Dedifferentiated amniotic fluid mesenchymal stem cell (primary cell): ENCODE results near the gene C4orf36.
A peak's percentile ranks its signal among the peaks of the same experiment; 100 is the strongest.
"Not testable (repeated sequence)": the region's sequence is repeated elsewhere in the genome, so short reads cannot be mapped to it uniquely, and the experiment has no call there.

Experiments used
- DNase-seq: peaks from one replicate; pipeline ENCODE4 v3.0.0-alpha.2; 2016; ENCODE audit errors: extremely low spot score

C4orf36 gene

DNA sequence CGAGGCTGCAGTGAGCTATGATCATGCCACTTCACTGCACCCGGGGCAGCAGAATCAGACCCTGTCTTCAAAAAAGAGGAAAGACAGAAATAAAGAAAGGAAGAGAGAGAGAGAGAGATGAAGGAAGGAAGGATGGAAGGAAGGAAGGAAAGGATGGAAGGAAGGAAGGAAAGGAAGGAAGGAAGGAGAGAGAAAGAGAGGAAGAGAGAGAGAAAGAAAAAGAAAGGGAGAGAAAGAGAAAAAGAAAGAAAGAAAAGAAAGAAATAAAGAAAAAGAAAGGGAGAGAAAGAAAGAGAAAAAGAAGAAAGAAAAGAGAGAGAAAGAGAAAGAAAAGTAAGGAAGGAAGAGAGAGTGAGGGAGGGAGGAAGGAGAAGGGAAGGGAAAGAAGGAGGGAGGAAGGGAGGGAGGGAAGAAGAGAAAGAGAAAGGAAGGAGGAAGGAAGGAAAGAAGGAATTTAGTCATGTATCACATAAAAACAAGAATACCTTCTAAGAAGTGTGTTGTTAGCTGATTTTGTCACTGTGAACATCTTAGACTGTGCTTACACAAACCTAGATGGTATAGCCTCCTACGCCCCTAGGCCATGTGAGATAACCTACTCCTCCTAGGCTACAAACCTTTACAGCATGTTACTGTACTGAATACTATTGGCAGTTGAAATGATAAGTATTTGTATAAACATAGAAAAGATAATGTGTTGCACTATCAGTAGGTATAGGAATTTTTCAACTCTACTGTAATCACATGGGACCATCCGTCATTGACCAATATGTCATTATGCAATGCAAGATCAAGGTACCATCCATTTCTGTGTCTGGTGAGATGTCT, 25.2 kb upstream of the C4orf36 start:
- DNase-seq: no peak

DNA sequence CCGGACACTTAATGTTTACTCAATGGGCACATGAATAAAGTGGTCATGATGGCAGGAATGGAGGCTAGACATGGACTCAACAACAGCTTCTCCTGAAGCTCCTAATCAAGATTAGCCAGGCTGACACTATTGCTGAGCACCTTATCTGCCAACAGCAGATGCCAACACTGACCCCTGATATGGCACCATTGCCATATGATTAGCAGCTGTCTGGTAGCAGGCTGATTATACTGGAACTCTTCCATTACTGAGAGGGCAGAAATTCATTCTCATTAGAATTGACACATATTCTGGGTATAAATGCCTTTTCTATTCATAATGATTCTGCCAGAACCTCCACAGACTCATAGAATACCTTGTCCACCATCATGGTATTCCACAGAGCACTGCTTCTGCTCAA, 24.2 kb upstream of the C4orf36 start:
- no peak for DNase-seq

DNA sequence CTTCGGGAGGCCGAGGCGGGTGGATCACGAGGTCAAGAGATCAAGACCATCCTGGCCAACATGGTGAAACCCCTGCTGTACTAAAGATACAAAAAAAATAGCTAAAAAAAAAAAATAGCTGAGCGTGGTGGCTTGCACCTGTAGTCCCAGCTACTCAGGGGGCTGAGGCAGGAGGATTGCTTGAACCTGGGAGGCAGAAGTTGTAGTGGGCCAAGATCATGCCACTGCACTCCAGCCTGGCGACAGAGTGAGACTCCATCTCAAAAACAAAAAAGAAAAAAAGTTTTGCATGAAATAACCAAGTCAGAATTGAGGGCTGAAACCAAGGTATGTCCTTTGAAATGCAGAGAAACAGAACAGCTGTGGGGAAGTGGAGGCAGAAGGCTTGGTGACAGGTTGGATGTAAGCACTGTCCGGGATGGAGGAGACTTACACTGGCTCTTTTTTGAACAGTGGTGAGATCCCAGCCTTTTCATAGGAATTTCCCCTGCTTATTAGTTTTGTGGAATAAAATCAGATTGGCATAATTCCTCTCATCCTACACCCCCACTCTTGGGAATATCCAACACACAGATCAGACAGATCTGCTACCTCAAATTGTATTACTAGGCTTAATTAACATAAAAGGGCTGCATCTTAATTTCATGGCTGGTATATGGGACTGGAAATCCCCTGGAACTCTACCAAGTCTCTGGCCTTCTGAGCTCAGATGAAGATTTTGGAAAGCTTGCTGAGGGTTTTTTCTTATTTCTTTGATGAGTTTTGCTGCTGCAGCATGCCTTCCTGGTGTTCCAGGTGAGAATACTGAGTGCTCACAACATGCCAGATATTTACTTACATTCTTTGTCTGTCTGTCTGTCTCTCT, 18.8 kb upstream of the C4orf36 start:
- no peak for DNase-seq

- no peak for DNase-seq
These were observed 18.1 kb upstream of the C4orf36 start for GRCh38 chr4:86910369-86910768.

- DNase-seq: no peak
These were observed 17.5 kb upstream of the C4orf36 start for GRCh38 chr4:86909546-86910295.

DNA sequence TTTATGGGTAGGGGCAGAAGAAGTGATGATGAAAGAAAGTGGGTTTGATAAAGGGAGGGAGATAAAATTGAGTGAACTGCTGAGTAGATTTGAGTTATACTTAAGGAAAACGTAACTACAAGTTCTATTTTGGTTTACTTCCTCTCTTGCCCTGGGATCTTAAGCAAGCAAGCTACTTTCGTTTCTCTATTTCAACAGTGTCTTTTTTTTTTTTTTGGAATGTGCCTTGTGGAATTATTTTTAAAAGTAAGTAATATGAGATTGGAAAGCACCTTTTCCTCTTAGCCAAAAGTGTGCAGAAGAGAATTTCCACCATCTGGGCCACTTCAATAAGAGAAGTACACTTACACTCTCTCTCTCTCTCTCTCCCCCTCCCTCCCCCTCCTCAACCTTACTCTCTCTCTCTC, 16.0 kb upstream of the C4orf36 start:
- DNase-seq: peak; percentile 45

DNA sequence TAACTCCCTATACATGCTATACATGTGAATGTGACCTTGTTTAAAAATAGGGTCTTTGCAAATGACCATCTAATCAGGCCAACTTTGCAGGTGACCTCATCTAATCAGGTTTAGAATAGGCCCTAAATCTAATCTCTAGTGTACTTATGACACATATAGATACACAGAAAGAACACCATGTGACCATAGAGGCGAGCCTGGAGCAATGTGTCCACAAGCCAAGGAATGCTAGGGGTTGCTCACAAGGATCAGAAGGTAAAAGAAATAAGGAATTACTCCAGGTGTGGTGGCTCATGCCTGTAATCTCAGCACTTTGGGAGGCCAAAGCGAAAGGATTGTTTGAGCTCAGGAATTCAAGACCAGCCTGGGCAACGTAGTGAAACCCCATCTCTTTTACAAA, 9.6 kb upstream of the C4orf36 start:
- no peak for DNase-seq

DNA sequence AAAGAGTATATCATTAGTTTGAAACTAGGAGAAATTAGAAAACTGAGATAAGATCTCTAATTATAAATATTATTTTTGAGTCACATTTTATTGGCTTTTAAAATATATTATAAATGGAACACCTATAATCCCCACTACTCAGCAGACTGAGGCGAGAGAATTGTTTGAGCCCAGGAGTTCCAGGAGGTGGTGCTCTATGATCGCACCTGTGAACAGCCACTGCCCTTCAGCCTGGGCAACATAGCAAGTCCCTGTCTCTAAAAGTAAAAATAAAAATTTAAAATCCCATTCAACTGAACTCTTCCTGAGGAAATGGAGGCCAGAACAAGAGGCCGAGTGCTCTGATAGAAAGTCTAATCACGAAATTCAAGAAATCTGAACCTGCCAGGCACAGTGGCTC, 6.3 kb upstream of the C4orf36 start:
- DNase-seq: no peak

- DNase-seq: no peak
These were observed 4.4 kb upstream of the C4orf36 start for GRCh38 chr4:86896596-86896995.

DNA sequence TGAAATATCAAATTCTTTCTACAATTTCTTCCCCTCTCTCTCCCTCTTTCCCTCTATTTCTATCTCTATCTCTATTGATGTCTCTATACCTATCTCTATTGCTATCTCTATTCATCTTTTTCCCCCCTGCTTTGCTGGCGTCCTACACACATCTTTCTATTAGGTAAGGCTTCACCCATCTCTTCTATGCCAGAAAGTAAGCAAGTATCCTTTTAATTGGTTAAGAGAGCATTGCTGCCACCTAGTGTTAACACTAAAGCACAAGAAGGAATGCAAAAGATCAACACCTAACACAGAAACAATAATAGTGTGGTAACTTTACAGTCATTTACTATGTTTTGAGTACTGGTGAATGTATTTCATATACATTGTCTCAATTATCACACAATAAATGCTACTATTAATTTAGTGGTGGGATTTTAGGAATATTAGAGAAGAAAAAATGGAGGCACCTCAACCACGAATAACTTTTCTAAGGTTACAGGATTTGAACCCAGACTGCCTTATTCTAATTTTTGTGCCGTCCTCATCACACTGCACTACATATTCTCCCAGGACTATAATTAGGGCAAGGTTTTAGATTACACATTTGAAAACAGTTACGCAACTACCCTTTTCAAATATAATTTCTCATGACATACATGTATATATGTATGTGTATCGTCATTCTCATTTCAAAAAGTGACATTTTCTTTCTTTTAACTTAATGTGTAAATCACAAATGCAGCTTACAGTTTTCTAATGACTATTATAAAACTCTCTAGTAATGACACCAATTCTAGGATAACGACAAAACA, 3.7 kb upstream of the C4orf36 start:
- peak; percentile 72 for DNase-seq

GRCh38 chr4:86894455-86894854, 2.2 kb upstream of the C4orf36 start:
- DNase-seq: no peak

DNA sequence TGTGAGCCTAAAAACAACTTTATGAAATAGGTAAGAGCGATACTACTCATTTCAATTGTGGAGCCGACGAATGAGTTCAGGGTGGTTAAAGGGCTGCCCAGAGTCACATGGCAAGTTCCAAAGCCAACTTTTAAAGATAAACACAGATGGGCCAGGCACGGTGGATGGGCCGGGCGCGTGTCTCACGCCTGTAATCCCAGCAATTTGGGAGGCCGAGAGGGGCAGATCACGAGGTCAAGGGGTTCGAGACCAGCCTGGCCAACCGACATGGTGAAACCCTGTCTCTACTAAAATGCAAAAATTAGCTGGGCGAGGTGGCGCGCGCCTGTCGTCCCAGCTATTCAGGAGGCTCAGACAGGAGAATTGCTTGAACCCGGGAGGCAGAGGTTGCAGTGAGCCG, 914 bp upstream of the C4orf36 start:
- DNase-seq: no peak

DNA sequence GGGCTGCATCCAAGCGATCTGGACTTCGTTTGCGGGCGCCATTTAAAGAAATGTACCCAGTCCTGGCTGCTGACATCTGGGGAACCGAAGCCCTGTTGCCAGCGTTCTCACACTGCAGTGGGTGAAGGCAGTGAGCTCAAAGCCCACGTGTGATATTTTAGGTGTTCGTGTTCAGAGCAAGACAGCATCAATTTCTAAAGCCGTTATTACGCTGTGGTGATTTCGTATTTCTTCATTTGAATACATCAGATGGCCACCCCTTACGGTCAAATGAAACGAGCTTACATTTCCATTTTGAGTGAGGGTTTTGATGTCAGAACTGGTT, 376 bp upstream of the C4orf36 start:
- no peak for DNase-seq

DNA sequence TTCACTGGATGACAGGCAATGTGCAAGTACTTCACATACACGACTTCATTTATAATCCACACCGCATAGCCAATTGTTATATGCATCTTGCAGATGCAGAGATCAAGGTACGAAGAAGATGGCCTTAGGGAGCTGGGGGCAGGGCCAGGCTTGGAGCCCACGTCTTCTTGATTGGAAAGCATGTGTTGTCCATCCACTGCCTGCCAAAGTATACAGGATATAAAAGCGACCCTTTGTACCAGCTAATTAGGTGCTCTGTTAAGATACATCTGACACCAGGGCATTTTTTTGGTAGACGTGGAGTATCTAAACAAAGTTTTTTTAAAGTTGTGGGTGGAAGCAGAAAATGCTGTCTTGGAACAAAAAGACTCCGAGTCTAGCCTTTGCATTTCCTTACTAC, 1.4 kb downstream of the C4orf36 start:
- DNase-seq: no peak

DNA sequence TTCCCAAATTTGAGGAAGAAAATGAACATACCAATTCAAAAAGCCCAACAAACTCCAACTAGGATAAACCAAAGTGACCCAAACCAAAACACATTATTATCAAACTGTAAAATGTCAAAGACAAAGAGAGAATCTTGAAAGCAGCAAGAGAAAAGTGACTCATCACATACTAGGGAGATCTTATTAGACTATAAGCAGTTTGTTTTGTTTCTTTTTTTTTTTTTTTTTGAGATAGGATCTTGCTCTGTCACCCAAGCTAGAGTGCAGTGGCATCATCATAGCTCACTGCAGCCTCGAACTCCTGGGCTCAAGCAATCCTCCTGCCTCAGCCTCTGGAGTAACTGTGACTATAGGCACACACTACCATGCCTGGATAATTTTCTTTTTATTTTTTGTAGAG, 12.6 kb downstream of the C4orf36 start:
- no peak for DNase-seq

GRCh38 chr4:86878640-86879039, 13.6 kb downstream of the C4orf36 start:
- DNase-seq: no peak

DNA sequence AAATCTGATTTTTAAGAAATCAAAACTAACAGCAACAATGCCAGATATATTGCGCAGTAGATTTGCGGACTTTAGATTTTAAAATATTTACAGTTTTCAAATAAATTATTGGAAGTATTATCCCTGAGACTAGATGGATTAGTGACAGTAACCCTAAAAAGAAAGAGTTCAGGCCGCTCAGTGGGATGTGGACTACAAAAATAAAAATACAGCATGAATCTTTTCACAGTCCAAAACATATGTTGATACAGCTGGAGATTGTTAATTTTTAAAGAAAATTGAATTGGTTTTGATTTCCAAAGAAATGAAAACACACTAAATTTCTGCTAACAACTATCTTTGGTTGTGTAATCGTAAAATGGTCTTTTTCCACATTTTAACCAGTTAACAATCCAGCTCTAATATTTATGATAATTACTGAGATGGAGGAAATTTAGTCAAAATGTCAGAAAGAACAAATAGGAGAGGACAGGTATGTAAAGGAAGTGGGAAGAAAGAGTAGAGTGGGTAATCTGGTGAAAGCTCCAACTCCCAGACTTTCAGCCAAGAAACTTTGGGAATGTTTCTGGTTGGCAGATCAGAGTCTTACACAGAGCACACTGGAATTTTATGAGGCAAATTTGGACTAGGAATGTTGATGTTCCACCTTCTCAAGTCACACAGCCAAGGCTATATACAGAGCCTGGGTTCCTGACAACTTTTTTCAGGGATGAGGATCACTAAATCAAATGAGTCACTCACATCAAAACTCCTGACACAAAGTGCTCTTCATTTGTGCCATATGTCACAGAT, 15.1 kb downstream of the C4orf36 start:
- no peak for DNase-seq

DNA sequence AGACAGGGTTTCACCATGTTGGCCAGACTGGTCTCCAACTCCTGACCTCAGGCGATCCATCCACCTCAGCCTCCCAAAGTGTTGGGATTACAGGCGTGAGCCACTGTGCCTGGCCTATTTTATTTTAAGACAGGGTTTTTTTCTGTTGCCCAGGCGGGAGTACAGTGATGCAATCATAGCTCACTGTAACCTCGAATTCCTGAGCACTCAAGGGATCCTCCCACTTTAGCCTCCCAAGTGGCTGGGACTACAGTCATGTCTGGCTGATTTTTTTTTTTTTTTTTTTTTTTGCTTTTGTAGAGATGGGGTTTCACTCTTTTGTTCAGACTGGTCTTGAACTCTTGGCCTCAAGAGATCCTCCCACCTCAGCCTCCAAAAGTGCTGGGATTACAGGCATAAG, 16.8 kb downstream of the C4orf36 start:
- DNase-seq: not testable (repeated sequence)

- DNase-seq: no peak
These were observed 20.1 kb downstream of the C4orf36 start for GRCh38 chr4:86872135-86872534.

DNA sequence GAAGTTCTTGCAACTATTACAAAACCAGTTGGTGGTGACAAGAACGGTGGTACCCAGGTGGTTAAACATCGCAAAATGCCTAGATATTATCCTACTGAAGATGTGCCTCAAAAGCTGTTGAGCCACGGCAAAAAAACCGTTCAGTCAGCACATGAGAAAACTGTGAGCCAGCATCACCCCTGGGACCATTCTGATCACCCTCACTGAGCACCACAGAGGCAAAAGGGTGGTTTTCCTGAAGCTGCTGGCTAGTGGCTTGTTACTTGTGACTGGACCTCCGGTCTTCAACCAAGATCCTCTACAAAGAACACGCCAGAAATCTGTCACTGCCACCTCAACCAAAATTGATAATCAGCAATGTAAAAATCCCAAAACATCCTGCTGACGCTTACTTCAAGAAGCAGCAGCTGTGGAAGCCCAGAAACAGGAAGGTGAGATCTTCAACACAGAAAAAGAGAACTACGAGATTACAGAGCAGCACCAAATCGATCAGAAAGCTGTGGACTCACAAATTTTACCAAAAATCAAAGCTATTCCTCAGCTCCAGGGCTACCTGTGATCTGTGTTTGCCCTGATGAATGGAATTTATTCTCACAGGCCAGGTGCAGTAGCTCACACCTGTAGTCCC, 21.7 kb downstream of the C4orf36 start:
- no peak for DNase-seq
